Transverse colon (tissue), 4 donors: ENCODE measurements around the gene PRADC1. TPM values are rescaled to one million over a fixed set of nuclear protein-coding genes. Genes with fewer than 3 reads are reported as not detected.
"Not testable (repeated sequence)": the region's sequence is repeated elsewhere in the genome, so short reads cannot be mapped to it uniquely, and the experiment has no call there.

ENCODE experiments used
- DNase-seq: peaks from one replicate; pipeline ENCODE4 v3.0.0-alpha.2; 2019
- H3K27ac ChIP-seq, 4 donors: fragments of 200-600 bp; sonication (generic); 2 replicates each; pipeline ENCODE4 v1.5.1; 2016 to 2018; ENCODE audit warnings: inconsistent platforms in 4 of 4
- H3K27me3 ChIP-seq: fragments of 200-600 bp; sonication (generic); 2 replicates; pipeline ENCODE4 v1.5.1; 2017; ENCODE audit warnings: inconsistent platforms
- H3K36me3 ChIP-seq, 4 donors: fragments of 200-600 bp; sonication (generic); 2 replicates each; pipeline ENCODE4 v1.5.1; 2017 to 2019; ENCODE audit warnings: inconsistent platforms in 4 of 4
- H3K4me1 ChIP-seq, 4 donors: fragments of 200-600 bp; sonication (generic); 2 replicates each; pipeline ENCODE4 v1.5.1; 2017 to 2020; ENCODE audit warnings: inconsistent platforms in 4 of 4
- H3K4me3 ChIP-seq, 4 donors: fragments of 200-600 bp; sonication (generic); 1 replicate in 1 of 4; 2 replicates in 3 of 4; pipeline versions ENCODE4 v1.5.1 to v1.6.1; 2017 to 2019; ENCODE audit warnings: inconsistent platforms in 4 of 4
- H3K9me3 ChIP-seq, 2 donors: fragments of 200-600 bp; sonication (generic); 2 replicates each; pipeline ENCODE4 v1.5.1; 2017 to 2019; ENCODE audit warnings: inconsistent platforms in 2 of 2
- CTCF ChIP-seq, 5 experiments: fragments of 200-600 bp in 3 of 5; fragments of 450-650 bp in 2 of 5; sonication (generic) in 3 of 5; IDR thresholded peaks; 1 replicate in 2 of 5; 2 replicates in 3 of 5; pipeline ENCODE4 v1.5.1; 2016 to 2017; ENCODE audit warnings: antibody characterized with exemption in 5 of 5, inconsistent platforms in 3 of 5, mild to moderate bottlenecking in 2 of 5, moderate library complexity in 1 of 5
- EP300 ChIP-seq: sonication (generic); formaldehyde crosslinking; IDR thresholded peaks from one replicate; pipeline ENCODE4 v1.6.1; 2017; ENCODE audit warnings: antibody characterized with exemption, low read depth
- POLR2A ChIP-seq: fragments of 450-650 bp; IDR thresholded peaks from one replicate; pipeline ENCODE4 v1.6.1; 2016; ENCODE audit warnings: antibody characterized with exemption, mild to moderate bottlenecking, moderate library complexity
- POLR2AphosphoS5 ChIP-seq, 3 donors: sonication (generic); formaldehyde crosslinking; IDR thresholded peaks; one replicate each; pipeline ENCODE4 v1.6.1; 2016; ENCODE audit warnings: antibody characterized with exemption in 3 of 3
- WGBS, 2 donors: methylation state at CpG; one replicate each; pipeline ENCODE4 v1.1.5; 2018; ENCODE audit warnings: low coverage in 1 of 2; 5-methylcytosine and 5-hydroxymethylcytosine counted together
- in situ Hi-C, 4 donors: fragments of 200-750 bp; cut with MboI; loops; one replicate each; pipeline versions ENCODE4 v1.15.0 to v1.15.1; 2017; ENCODE audit warnings: low sequenced_read_pairs in 3 of 4, low pct_ligation_motif_present in 1 of 4, low pct_unique_long_range_greater_than_20kb in 1 of 4
- intact Hi-C: fragments of 100-400 bp; cut with DNase I; formaldehyde crosslinking; loops from one replicate; pipeline ENCODE4 v1.15.1; 2023; ENCODE audit warnings: low total_unique reads
- total RNA-seq, 4 donors: library from RNA; depleted of rRNA; stranded (reverse); fragments of >200 nt; gene quantifications; one replicate each; pipeline ENCODE4 v1.1.0, GENCODE V29; 2016

Gene PRADC1
- total RNA-seq, 4 donors from 2014 or later, result 44.3 to 77.1 (median 61.8) TPM

GRCh38 chr2:73205611-73206010 lies 27.4 kb downstream of the PRADC1 start:
- Histone ChIP-seq H3K27ac (no peak overlapping the region), H3K4me1 (peaks cover 0 to 20% (median 13%) of the 10 kb centered on the region in 4 donors), H3K27me3 (peaks cover 58% of the 10 kb centered on the region), H3K9me3 (no peaks in the 10 kb centered on the region), H3K4me3 (no peak overlapping the region), H3K36me3 (no peaks in the 10 kb centered on the region)
- in situ Hi-C loops (no loop called here), intact Hi-C loops (no loop called here)
- DNase-seq, result no peak
- TF ChIP-seq POLR2AphosphoS5 (IDR thresholded peaks at IDR 0.05), result no peak
- no peak for TF ChIP-seq EP300
- no peak for TF ChIP-seq CTCF (IDR thresholded peaks at IDR 0.05)
- no peak for TF ChIP-seq POLR2A
- WGBS, 2 donors, result 92 to 93% methylated on average over 2 to 6 of the region's 6 CpGs

GRCh38 chr2:73203055-73203681 lies 29.9 kb downstream of the PRADC1 start:
- 29% methylated on average over 18 of the region's 44 CpGs; no CpG with 5 or more reads in 1 of the 2 donors for WGBS, 2 donors
- Histone ChIP-seq H3K9me3 (no peaks in the 10 kb centered on the region), H3K4me3 (peak overlapping the region in 2 of 4 donors; percentile 12 to 39), H3K36me3 (no peaks in the 10 kb centered on the region), H3K27me3 (peaks cover 80% of the 10 kb centered on the region), H3K4me1 (peaks cover 0 to 20% (median 13%) of the 10 kb centered on the region in 4 donors), H3K27ac (no peak overlapping the region)
- intact Hi-C loops (no loop called here), in situ Hi-C loops (no loop called here)
- no peak for DNase-seq
- TF ChIP-seq EP300 (no peak), POLR2AphosphoS5 (IDR thresholded peaks at IDR 0.05) (no peak), CTCF (IDR thresholded peaks at IDR 0.05) (no peak), POLR2A (no peak)

- intact Hi-C loops, result no loop called here
- no peak for TF ChIP-seq EP300
- no peak for TF ChIP-seq POLR2AphosphoS5 (IDR thresholded peaks at IDR 0.05)
- TF ChIP-seq POLR2A, result no peak
- TF ChIP-seq CTCF (IDR thresholded peaks at IDR 0.05), result no peak
- H3K27me3 ChIP-seq, result peaks cover 80% of the 10 kb centered on the region
- H3K4me3 ChIP-seq, result peak within 1 kb of the TSS in 2 of 4 donors; percentile 12 to 39
- H3K27ac ChIP-seq, result no peak within 1 kb of the TSS
- H3K4me1 ChIP-seq, result peaks cover 0 to 20% (median 13%) of the 10 kb centered on the region in 4 donors
- H3K36me3 ChIP-seq, result no peaks in the 10 kb centered on the region
- H3K9me3 ChIP-seq, result no peaks in the 10 kb centered on the region
- in situ Hi-C loops, result no loop called here
- WGBS, 2 donors, result 3% methylated on average over 5 to 61 of the region's 87 CpGs
- no peak for DNase-seq
Measured at GRCh38 chr2:73202156-73203054, 30.6 kb downstream of the PRADC1 start, which contains the start of gene NOTO. Gene NOTO, plus strand, starts transcription at chr2:73202574. Its CDS starts 93 bp downstream, at chr2:73202667.

- H3K9me3 ChIP-seq, H3K27ac ChIP-seq, intact Hi-C loops, H3K36me3 ChIP-seq, H3K4me3 ChIP-seq, DNase-seq, in situ Hi-C loops: not testable (repeated sequence)
- WGBS, 2 donors, result 60 to 75% methylated on average over 7 to 10 of the region's 10 CpGs
- Histone ChIP-seq H3K27me3 (peaks cover 67% of the 10 kb centered on the region), H3K4me1 (peaks cover 0 to 20% (median 13%) of the 10 kb centered on the region in 4 donors)
Measured at GRCh38 chr2:73200281-73200680, 32.8 kb downstream of the PRADC1 start.
